HepG2 (cell line): ENCODE measurements around the gene UBE2N. TPM values are rescaled to one million over a fixed set of nuclear protein-coding genes. Genes with fewer than 3 reads are reported as not detected.
A peak's percentile ranks its signal among the peaks of the same experiment; 100 is the strongest.

ENCODE experiments used
- ELF3 ChIP-seq: IDR thresholded peaks from 2 replicates; pipeline ENCODE4 v1.6.1; 2016; ENCODE audit warnings: missing genetic modification reagents, missing compliant biosample characterization
- ETV5 ChIP-seq: IDR thresholded peaks from 2 replicates; pipeline ENCODE4 v1.6.1; 2018; ENCODE audit warnings: missing biosample characterization, missing genetic modification reagents, inconsistent platforms, borderline replicate concordance
- EZH2 ChIP-seq: conservative IDR thresholded peaks from 2 replicates; pipeline ENCODE4 v1.6.1; 2012; ENCODE audit warnings: mild to moderate bottlenecking, low read depth, low read length, moderate library complexity
- GPN1 ChIP-seq: sonication (generic); formaldehyde crosslinking; IDR thresholded peaks from 2 replicates; pipeline ENCODE4 v1.5.1; 2020; ENCODE audit warnings: missing genetic modification reagents, borderline replicate concordance
- GZF1 ChIP-seq: sonication (generic); formaldehyde crosslinking; IDR thresholded peaks from 2 replicates; pipeline ENCODE4 v1.5.1; 2020; ENCODE audit warnings: mild to moderate bottlenecking, missing genetic modification reagents
- HES4 ChIP-seq: sonication (generic); formaldehyde crosslinking; IDR thresholded peaks from 2 replicates; pipeline ENCODE4 v1.9.0; 2021; ENCODE audit warnings: mild to moderate bottlenecking, missing genetic modification reagents, borderline replicate concordance
- MLLT10 ChIP-seq: sonication (generic); formaldehyde crosslinking; IDR thresholded peaks from 2 replicates; pipeline ENCODE4 v1.4.0; 2020; ENCODE audit warnings: missing genetic modification reagents
- NR2C2 ChIP-seq: sonication (generic); formaldehyde crosslinking; IDR thresholded peaks from 2 replicates; pipeline ENCODE4 v1.4.0; 2020; ENCODE audit warnings: missing genetic modification reagents, mild to moderate bottlenecking, moderate library complexity, borderline replicate concordance
- SRY ChIP-seq: sonication (generic); formaldehyde crosslinking; IDR thresholded peaks from 2 replicates; pipeline ENCODE4 v1.8.0; 2022; ENCODE audit warnings: mild to moderate bottlenecking, missing genetic modification reagents
- THAP11 ChIP-seq: IDR thresholded peaks from 2 replicates; pipeline ENCODE4 v1.6.1; 2016; ENCODE audit warnings: missing biosample characterization, missing genetic modification reagents
- ZBTB20 ChIP-seq: sonication (generic); formaldehyde crosslinking; IDR thresholded peaks from 2 replicates; pipeline ENCODE4 v1.8.1; 2023; ENCODE audit warnings: missing genetic modification reagents, low read depth, mild to moderate bottlenecking, borderline replicate concordance
- ZKSCAN5 ChIP-seq: sonication (generic); formaldehyde crosslinking; IDR thresholded peaks from 2 replicates; pipeline ENCODE4 v1.5.1; 2020; ENCODE audit warnings: mild to moderate bottlenecking, missing genetic modification reagents
- ZMYM4 ChIP-seq: sonication (generic); formaldehyde crosslinking; IDR thresholded peaks from 2 replicates; pipeline ENCODE4 v1.8.1; 2023; ENCODE audit warnings: mild to moderate bottlenecking, missing genetic modification reagents
- ZNF12 ChIP-seq: sonication (generic); formaldehyde crosslinking; IDR thresholded peaks from 2 replicates; pipeline ENCODE4 v1.5.0; 2020; ENCODE audit warnings: missing genetic modification reagents
- ZNF282 ChIP-seq: fragments of 450-650 bp; IDR thresholded peaks from 2 replicates; pipeline ENCODE4 v1.6.1; 2018; ENCODE audit not compliant: partially characterized antibody
- ZNF3 ChIP-seq: IDR thresholded peaks from 2 replicates; pipeline ENCODE4 v1.7.0; 2017; ENCODE audit warnings: inconsistent platforms
- ZNF598 ChIP-seq: sonication (generic); formaldehyde crosslinking; IDR thresholded peaks from 2 replicates; pipeline ENCODE4 v1.5.1; 2020; ENCODE audit warnings: mild to moderate bottlenecking, missing genetic modification reagents, borderline replicate concordance
- ZNF720 ChIP-seq: sonication (generic); formaldehyde crosslinking; IDR thresholded peaks from 2 replicates; pipeline ENCODE4 v1.4.0; 2020; ENCODE audit warnings: missing genetic modification reagents
- polyA plus RNA-seq, 8 experiments: library from polyadenylated mRNA; depleted of rRNA in 3 of 8; stranded (reverse) in 7 of 8; unstranded in 1 of 8; fragments of >200 nt; fragmentation: Illumina TruSeq in 4 of 8; extraction: Trizol in 4 of 8; gene quantifications; 2 replicates each; pipeline versions ENCODE4 v1.2.1 to v1.2.3, GENCODE V29; 2011 to 2016; ENCODE audit warnings: low read depth in 4 of 8, missing spikeins in 1 of 8, mixed read lengths in 1 of 8; ENCODE audit not compliant: insufficient read depth in 1 of 8
- total RNA-seq, 5 experiments: library from RNA; depleted of rRNA; stranded (reverse); fragments of >200 nt; fragmentation: Illumina TruSeq; extraction: Trizol; gene quantifications; 2 replicates each; pipeline ENCODE4 v1.2.3, GENCODE V29; 2016; ENCODE audit warnings: low read depth in 1 of 5
- TF ChIP-seq, protein P1 (sequence below): sonication (generic); formaldehyde crosslinking; IDR thresholded peaks from 2 replicates; pipeline ENCODE4 v1.8.0; 2022; ENCODE audit warnings: mild to moderate bottlenecking, missing genetic modification reagents; ENCODE audit not compliant: insufficient replicate concordance
- TF ChIP-seq, protein P2 (sequence below): sonication (generic); formaldehyde crosslinking; IDR thresholded peaks from 2 replicates; pipeline ENCODE4 v1.5.1; 2020; ENCODE audit warnings: missing genetic modification reagents, mild to moderate bottlenecking, borderline replicate concordance
- TF ChIP-seq, protein P3 (sequence below): sonication (generic); formaldehyde crosslinking; IDR thresholded peaks from 2 replicates; pipeline ENCODE4 v1.4.0; 2020; ENCODE audit warnings: mild to moderate bottlenecking, missing genetic modification reagents
- TF ChIP-seq, protein P4 (sequence below): sonication (generic); formaldehyde crosslinking; conservative IDR thresholded peaks from 2 replicates; pipeline ENCODE4 v1.4.0; 2020; ENCODE audit warnings: missing genetic modification reagents
- TF ChIP-seq, protein P5 (sequence below): sonication (generic); formaldehyde crosslinking; conservative IDR thresholded peaks from 2 replicates; pipeline ENCODE4 v1.4.0; 2020; ENCODE audit warnings: missing genetic modification reagents
- TF ChIP-seq, protein P6 (sequence below): sonication (generic); formaldehyde crosslinking; IDR thresholded peaks from 2 replicates; pipeline ENCODE4 v1.5.1; 2020; ENCODE audit warnings: missing genetic modification reagents, mild to moderate bottlenecking, borderline replicate concordance

Gene UBE2N
- total and polyA plus RNA-seq, 2 of the 13 experiments (the other 11 are each of a cell fraction or from before 2014, with no cell fraction given) = 188 to 197 TPM

DNA sequence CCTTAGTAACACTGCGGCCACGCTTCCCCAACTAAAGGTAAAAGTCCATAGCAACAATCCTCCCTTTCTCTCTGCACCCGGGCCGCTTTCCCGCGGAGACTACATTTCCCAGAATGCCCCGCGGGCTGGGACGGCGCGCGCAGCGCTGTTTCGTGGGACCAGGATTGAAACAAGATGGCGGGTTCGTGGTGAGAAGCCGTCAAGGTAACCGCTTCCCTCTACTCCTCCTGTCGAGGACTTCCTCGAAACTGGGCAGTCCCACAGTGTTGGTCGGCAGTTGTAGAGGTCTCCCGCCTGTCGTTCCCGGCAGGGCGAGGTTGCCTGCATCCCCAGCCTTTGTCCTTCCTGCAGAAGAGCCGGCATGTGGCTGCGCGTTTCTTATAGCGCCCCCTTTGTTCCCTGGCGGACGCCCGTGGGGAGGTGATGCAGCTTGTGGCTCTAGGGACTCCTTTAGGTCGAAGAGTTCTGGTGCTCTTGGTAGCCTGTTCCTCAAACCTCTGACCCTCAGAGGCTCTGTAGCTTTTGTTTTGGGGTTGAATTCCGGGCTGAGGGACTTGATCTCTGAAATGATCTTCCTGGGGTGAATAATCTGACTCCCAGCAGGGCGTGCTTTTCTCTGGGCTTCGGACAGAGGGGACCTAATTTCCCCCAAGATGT is 25.7 kb upstream of the UBE2N start, which contains the start of gene MRPL42 (continued):
- TF ChIP-seq, protein P1, sequence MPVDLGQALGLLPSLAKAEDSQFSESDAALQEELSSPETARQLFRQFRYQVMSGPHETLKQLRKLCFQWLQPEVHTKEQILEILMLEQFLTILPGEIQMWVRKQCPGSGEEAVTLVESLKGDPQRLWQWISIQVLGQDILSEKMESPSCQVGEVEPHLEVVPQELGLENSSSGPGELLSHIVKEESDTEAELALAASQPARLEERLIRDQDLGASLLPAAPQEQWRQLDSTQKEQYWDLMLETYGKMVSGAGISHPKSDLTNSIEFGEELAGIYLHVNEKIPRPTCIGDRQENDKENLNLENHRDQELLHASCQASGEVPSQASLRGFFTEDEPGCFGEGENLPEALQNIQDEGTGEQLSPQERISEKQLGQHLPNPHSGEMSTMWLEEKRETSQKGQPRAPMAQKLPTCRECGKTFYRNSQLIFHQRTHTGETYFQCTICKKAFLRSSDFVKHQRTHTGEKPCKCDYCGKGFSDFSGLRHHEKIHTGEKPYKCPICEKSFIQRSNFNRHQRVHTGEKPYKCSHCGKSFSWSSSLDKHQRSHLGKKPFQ (CRISPR knock-in tag) = peak; percentile 59
- TF ChIP-seq ELF3 (CRISPR knock-in tag) (peak; percentile 67), SRY (peak; percentile 76; the same call in 1 of the 2 replicates), ZBTB20 (CRISPR knock-in tag) (peak; percentile 35; the same call in 1 of the 2 replicates), ZNF282 (no peak), ZNF12 (peak; percentile 46; the same call in 1 of the 2 replicates), NR2C2 (CRISPR knock-in tag) (peak; percentile 53; the same call in 1 of the 2 replicates), MLLT10 (CRISPR knock-in tag) (no peak), ZMYM4 (CRISPR knock-in tag) (peak; percentile 88), HES4 (CRISPR knock-in tag) (peak; percentile 65; the same call in 1 of the 2 replicates), GZF1 (CRISPR knock-in tag) (0 out of 2 replicates have a peak, but pooled peaks have one; percentile 60), ZNF598 (CRISPR knock-in tag) (peak; percentile 84; the same call in 1 of the 2 replicates), EZH2 (no peak), ZKSCAN5 (CRISPR knock-in tag) (peak; percentile 75), ZNF3 (CRISPR knock-in tag) (no peak), THAP11 (CRISPR knock-in tag) (peak; percentile 98), ETV5 (CRISPR knock-in tag) (peak; percentile 70), GPN1 (CRISPR knock-in tag) (no peak), ZNF720 (CRISPR knock-in tag) (no peak)
- TF ChIP-seq, protein P2, sequence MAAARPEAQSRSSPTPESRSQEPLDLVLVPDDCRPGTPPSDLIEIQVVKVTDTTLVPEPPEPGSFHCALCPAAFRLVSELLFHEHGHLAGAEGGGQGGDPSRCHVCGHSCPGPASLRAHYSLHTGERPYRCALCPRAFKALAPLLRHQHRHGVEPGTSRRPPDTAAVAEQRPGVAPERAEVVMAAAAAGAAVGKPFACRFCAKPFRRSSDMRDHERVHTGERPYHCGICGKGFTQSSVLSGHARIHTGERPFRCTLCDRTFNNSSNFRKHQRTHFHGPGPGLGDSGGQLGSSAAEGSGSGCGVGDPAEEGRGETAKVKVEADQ (CRISPR knock-in tag) = peak; percentile 80; the same call in 1 of the 2 replicates
- TF ChIP-seq, protein P3, sequence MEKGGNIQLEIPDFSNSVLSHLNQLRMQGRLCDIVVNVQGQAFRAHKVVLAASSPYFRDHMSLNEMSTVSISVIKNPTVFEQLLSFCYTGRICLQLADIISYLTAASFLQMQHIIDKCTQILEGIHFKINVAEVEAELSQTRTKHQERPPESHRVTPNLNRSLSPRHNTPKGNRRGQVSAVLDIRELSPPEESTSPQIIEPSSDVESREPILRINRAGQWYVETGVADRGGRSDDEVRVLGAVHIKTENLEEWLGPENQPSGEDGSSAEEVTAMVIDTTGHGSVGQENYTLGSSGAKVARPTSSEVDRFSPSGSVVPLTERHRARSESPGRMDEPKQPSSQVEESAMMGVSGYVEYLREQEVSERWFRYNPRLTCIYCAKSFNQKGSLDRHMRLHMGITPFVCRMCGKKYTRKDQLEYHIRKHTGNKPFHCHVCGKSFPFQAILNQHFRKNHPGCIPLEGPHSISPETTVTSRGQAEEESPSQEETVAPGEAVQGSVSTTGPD = no peak
- TF ChIP-seq, protein P4, sequence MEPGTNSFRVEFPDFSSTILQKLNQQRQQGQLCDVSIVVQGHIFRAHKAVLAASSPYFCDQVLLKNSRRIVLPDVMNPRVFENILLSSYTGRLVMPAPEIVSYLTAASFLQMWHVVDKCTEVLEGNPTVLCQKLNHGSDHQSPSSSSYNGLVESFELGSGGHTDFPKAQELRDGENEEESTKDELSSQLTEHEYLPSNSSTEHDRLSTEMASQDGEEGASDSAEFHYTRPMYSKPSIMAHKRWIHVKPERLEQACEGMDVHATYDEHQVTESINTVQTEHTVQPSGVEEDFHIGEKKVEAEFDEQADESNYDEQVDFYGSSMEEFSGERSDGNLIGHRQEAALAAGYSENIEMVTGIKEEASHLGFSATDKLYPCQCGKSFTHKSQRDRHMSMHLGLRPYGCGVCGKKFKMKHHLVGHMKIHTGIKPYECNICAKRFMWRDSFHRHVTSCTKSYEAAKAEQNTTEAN = peak; percentile 46; the same call in 1 of the 2 replicates
- TF ChIP-seq, protein P5, sequence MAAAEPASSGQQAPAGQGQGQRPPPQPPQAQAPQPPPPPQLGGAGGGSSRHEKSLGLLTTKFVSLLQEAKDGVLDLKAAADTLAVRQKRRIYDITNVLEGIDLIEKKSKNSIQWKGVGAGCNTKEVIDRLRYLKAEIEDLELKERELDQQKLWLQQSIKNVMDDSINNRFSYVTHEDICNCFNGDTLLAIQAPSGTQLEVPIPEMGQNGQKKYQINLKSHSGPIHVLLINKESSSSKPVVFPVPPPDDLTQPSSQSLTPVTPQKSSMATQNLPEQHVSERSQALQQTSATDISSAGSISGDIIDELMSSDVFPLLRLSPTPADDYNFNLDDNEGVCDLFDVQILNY (CRISPR knock-in tag) = no peak
- TF ChIP-seq, protein P6, sequence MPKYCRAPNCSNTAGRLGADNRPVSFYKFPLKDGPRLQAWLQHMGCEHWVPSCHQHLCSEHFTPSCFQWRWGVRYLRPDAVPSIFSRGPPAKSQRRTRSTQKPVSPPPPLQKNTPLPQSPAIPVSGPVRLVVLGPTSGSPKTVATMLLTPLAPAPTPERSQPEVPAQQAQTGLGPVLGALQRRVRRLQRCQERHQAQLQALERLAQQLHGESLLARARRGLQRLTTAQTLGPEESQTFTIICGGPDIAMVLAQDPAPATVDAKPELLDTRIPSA (CRISPR knock-in tag) = peak; percentile 57; the same call in 1 of the 2 replicates
